HL-60 (cell line): ENCODE measurements around the gene NCSTN.

ENCODE experiments used
- DNase-seq, 2 experiments: peaks; one replicate each; pipeline ENCODE4 v3.0.0-alpha.2; 2010 to 2020; ENCODE audit warnings: low read depth in 1 of 2, low spot score in 1 of 2
- H3K27ac ChIP-seq: fragments of 250-450 bp; sonication (Bioruptor Pico); replicated peaks from 2 replicates; pipeline ENCODE4 v1.5.1; 2020; ENCODE audit warnings: mild to moderate bottlenecking, moderate library complexity
- H3K27me3 ChIP-seq: fragments of 250-450 bp; sonication (Bioruptor Pico); 2 replicates; pipeline ENCODE4 v1.5.1; 2021; ENCODE audit warnings: mild to moderate bottlenecking, moderate library complexity; ENCODE audit not compliant: insufficient read depth, poor library complexity, severe bottlenecking
- H3K4me3 ChIP-seq: replicated peaks from 2 replicates; pipeline ENCODE4 v1.5.1; 2011; ENCODE audit warnings: mild to moderate bottlenecking, control low read depth, low read length; ENCODE audit not compliant: insufficient read depth
- CTCF ChIP-seq: IDR thresholded peaks from one replicate; pipeline ENCODE4 v1.5.1; 2011; ENCODE audit warnings: low read length, control low read depth, inconsistent platforms; ENCODE audit not compliant: insufficient read depth
- GABPA ChIP-seq: IDR thresholded peaks from 2 replicates; pipeline ENCODE4 v1.6.1; 2012; ENCODE audit warnings: low read depth
- POLR2AphosphoS5 ChIP-seq: IDR thresholded peaks from 2 replicates; pipeline ENCODE4 v1.6.1; 2012; ENCODE audit warnings: low read depth
- REST ChIP-seq: IDR thresholded peaks from 2 replicates; pipeline ENCODE4 v1.6.1; 2012; ENCODE audit warnings: low read depth; ENCODE audit not compliant: insufficient replicate concordance
- SPI1 ChIP-seq: IDR thresholded peaks from 2 replicates; pipeline ENCODE4 v1.6.1; 2012; ENCODE audit warnings: low read depth, mild to moderate bottlenecking, borderline replicate concordance

The NCSTN gene

GRCh38 chr1:160357286-160358002 is 14.3 kb downstream of the NCSTN start:
- DNase-seq, result no peak
- no peak overlapping the region for H3K4me3 ChIP-seq
- no peak overlapping the region for H3K27ac ChIP-seq
- TF ChIP-seq SPI1 (no peak), CTCF (no peak), REST (no peak), GABPA (no peak), POLR2AphosphoS5 (no peak)
- no peaks in the 10 kb centered on the region for H3K27me3 ChIP-seq

- Histone ChIP-seq H3K4me3 (no peak overlapping the region), H3K27ac (no peak overlapping the region), H3K27me3 (no peaks in the 10 kb centered on the region)
- TF ChIP-seq GABPA (no peak), CTCF (no peak), SPI1 (no peak), POLR2AphosphoS5 (no peak), REST (no peak)
- no peak for DNase-seq
Measured at GRCh38 chr1:160358073-160358472, 14.9 kb downstream of the NCSTN start.

- TF ChIP-seq REST, result no peak
- no peak for TF ChIP-seq GABPA
- TF ChIP-seq POLR2AphosphoS5, result no peak
- no peak for TF ChIP-seq SPI1
- no peak for TF ChIP-seq CTCF
- no peaks in the 10 kb centered on the region for H3K27me3 ChIP-seq
- no peak for DNase-seq
- H3K4me3 ChIP-seq, result no peak overlapping the region
- no peak overlapping the region for H3K27ac ChIP-seq
Measured at GRCh38 chr1:160359559-160360226, 16.5 kb downstream of the NCSTN start.
